CD14-positive monocyte (primary cell): ENCODE data around the gene ERBB4. TPM values are rescaled to one million over a fixed set of nuclear protein-coding genes. Genes with fewer than 3 reads are reported as not detected.
A peak's percentile ranks its signal among the peaks of the same experiment; 100 is the strongest.

ENCODE experiments used
- DNase-seq, 3 donors: peaks; one replicate each; pipeline ENCODE4 v3.0.0-alpha.2; 2011 to 2022
- H2AFZ ChIP-seq: 2 replicates; pipeline ENCODE4 v1.6.0; 2012; ENCODE audit warnings: mild to moderate bottlenecking, low read depth, low read length, inconsistent platforms; ENCODE audit not compliant: insufficient read depth, poor library complexity, severe bottlenecking
- H3K27ac ChIP-seq, 2 donors: 1 replicate in 1 of 2; 2 replicates in 1 of 2; pipeline ENCODE4 v1.5.1; 2012 to 2013; ENCODE audit warnings: low read length in 2 of 2, control low read depth in 1 of 2, inconsistent platforms in 1 of 2, low read depth in 1 of 2, mild to moderate bottlenecking in 1 of 2
- H3K27me3 ChIP-seq, 2 donors: one replicate each; pipeline versions ENCODE4 v1.6.0 to v1.6.1; 2011 to 2013; ENCODE audit warnings: low read length in 2 of 2; ENCODE audit not compliant: control insufficient read depth in 2 of 2, insufficient read depth in 2 of 2
- H3K36me3 ChIP-seq, 2 donors: replicated peaks in 1 of 2; 1 replicate in 1 of 2; 2 replicates in 1 of 2; pipeline versions ENCODE4 v1.5.1 to v1.6.1; 2012 to 2013; ENCODE audit warnings: low read length in 2 of 2, control low read depth in 1 of 2, inconsistent platforms in 1 of 2, mild to moderate bottlenecking in 1 of 2; ENCODE audit not compliant: insufficient read depth in 2 of 2, control insufficient read depth in 1 of 2
- H3K4me1 ChIP-seq, 2 donors: 1 replicate in 1 of 2; 2 replicates in 1 of 2; pipeline versions ENCODE4 v1.5.1 to v1.6.1; 2012 to 2013; ENCODE audit warnings: low read length in 2 of 2, control low read depth in 1 of 2, inconsistent platforms in 1 of 2, mild to moderate bottlenecking in 1 of 2, moderate library complexity in 1 of 2; ENCODE audit not compliant: insufficient read depth in 2 of 2, control insufficient read depth in 1 of 2
- H3K4me2 ChIP-seq: replicated peaks from 2 replicates; pipeline ENCODE3; 2012; ENCODE audit warnings: low read length, moderate library complexity, mild to moderate bottlenecking; ENCODE audit not compliant: poor library complexity, severe bottlenecking; ENCODE audit errors: extremely low read depth
- H3K4me3 ChIP-seq, 3 experiments: fragments of 200-600 bp in 1 of 3; sonication (generic) in 1 of 3; replicated peaks in 1 of 3; 1 replicate in 2 of 3; 2 replicates in 1 of 3; pipeline ENCODE4 v1.5.1; 2011 to 2013; ENCODE audit warnings: low read length in 3 of 3, mild to moderate bottlenecking in 3 of 3, control low read depth in 2 of 3, low read depth in 2 of 3, inconsistent platforms in 1 of 3, moderate library complexity in 1 of 3
- H3K79me2 ChIP-seq: 2 replicates; pipeline ENCODE4 v1.6.0; 2012; ENCODE audit warnings: mild to moderate bottlenecking, control low read depth, inconsistent platforms, low read length, moderate library complexity; ENCODE audit not compliant: insufficient read depth
- H3K9ac ChIP-seq: 2 replicates; pipeline ENCODE4 v1.6.0; 2017; ENCODE audit warnings: low read length, mild to moderate bottlenecking; ENCODE audit not compliant: insufficient read depth, poor library complexity, severe bottlenecking
- H3K9me3 ChIP-seq, 2 donors: replicated peaks in 1 of 2; 1 replicate in 1 of 2; 2 replicates in 1 of 2; pipeline versions ENCODE4 v1.5.1 to v1.6.1; 2012 to 2013; ENCODE audit warnings: low read length in 2 of 2, control low read depth in 1 of 2; ENCODE audit not compliant: control insufficient read depth in 1 of 2, insufficient read depth in 1 of 2
- H4K20me1 ChIP-seq: 2 replicates; pipeline ENCODE4 v1.6.0; 2012; ENCODE audit warnings: mild to moderate bottlenecking, low read length, control low read depth, moderate library complexity; ENCODE audit not compliant: insufficient read depth
- H3K27ac Mint-ChIP-seq, 7 donors: one replicate each; pipeline ENCODE4 v1.8.0; 2020; ENCODE audit warnings: mild to moderate bottlenecking in 7 of 7, mixed read lengths in 7 of 7, moderate library complexity in 6 of 7, inconsistent platforms in 2 of 7
- H3K27me3 Mint-ChIP-seq, 3 donors: one replicate each; pipeline ENCODE4 v1.8.0; 2021 to 2022; ENCODE audit warnings: low read depth in 3 of 3, mild to moderate bottlenecking in 3 of 3, mixed read lengths in 3 of 3, moderate library complexity in 3 of 3, inconsistent platforms in 1 of 3
- H3K36me3 Mint-ChIP-seq, 2 donors: one replicate each; pipeline ENCODE4 v1.8.0; 2020; ENCODE audit warnings: mixed read lengths in 2 of 2, inconsistent platforms in 1 of 2, mild to moderate bottlenecking in 1 of 2
- H3K4me1 Mint-ChIP-seq: one replicate; pipeline ENCODE4 v1.8.0; 2020; ENCODE audit warnings: mild to moderate bottlenecking, mixed read lengths
- H3K4me3 Mint-ChIP-seq, 2 donors: one replicate each; pipeline ENCODE4 v1.8.0; 2020; ENCODE audit warnings: mild to moderate bottlenecking in 2 of 2, mixed read lengths in 2 of 2, moderate library complexity in 1 of 2
- H3K9me3 Mint-ChIP-seq, 7 donors: one replicate each; pipeline ENCODE4 v1.8.0; 2020 to 2022; ENCODE audit warnings: mixed read lengths in 7 of 7, mild to moderate bottlenecking in 6 of 7, moderate library complexity in 6 of 7, inconsistent platforms in 2 of 7
- WGBS: methylation state at CpG from one replicate; pipeline ENCODE4 v1.1.5; 2013; ENCODE audit warnings: missing lambda C conversion rate; ENCODE audit not compliant: insufficient coverage; 5-methylcytosine and 5-hydroxymethylcytosine counted together
- intact Hi-C, 2 donors: fragments of 100-400 bp; cut with micrococcal nuclease; formaldehyde crosslinking; loops; one replicate each; pipeline versions ENCODE4 v1.15.0 to v1.15.1; 2023
- polyA plus RNA-seq, 3 donors: library from polyadenylated mRNA; depleted of rRNA in 1 of 3; unstranded in 2 of 3; stranded (reverse) in 1 of 3; fragments of 300-500 nt in 2 of 3; fragments of >200 nt in 1 of 3; fragmentation: Illumina TruSeq in 2 of 3; gene quantifications; 1 replicate in 2 of 3; 2 replicates in 1 of 3; pipeline ENCODE4 v1.2.3, GENCODE V29; 2012 to 2021
- TF ChIP-seq, protein P1 (sequence below): fragments of 200-600 bp; IDR thresholded peaks from one replicate; pipeline ENCODE4 v1.8.0; 2022; ENCODE audit warnings: antibody characterized with exemption, mild to moderate bottlenecking

ERBB4 gene
- polyA plus RNA-seq, 3 donors, result not detected

DNA sequence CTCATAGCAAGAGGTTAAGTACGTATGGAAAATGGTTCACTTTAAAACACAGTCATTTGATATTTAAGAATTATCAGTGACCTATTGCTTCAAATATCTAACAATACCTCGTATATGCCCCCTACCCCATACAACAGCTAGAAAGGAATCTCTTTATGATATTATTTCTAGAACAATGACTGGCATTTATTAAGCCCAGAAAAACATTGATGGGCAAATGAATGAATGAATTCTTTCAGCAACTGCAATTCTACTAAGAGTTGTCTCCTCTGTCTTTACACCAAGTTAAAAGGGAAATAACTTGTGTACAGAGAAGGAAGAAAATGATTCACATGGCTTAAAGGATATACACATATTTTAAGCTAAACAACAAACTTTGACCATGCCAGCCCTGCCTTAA lies 384.7 kb downstream of the ERBB4 start:
- intact Hi-C loops, result no loop called here
- Histone ChIP-seq H3K4me3 (no peak overlapping the region), H3K9ac (no peak overlapping the region), H3K4me1 (no peaks in the 10 kb centered on the region), H2AFZ (no peak overlapping the region), H3K9me3 (no peaks in the 10 kb centered on the region), H3K27me3 (no peaks in the 10 kb centered on the region), H3K79me2 (no peaks in the 10 kb centered on the region), H4K20me1 (no peaks in the 10 kb centered on the region), H3K4me2 (no peak overlapping the region), H3K27ac (no peak overlapping the region), H3K36me3 (no peaks in the 10 kb centered on the region)
- WGBS, result no CpG with 5 or more reads among the region's 2 CpGs
- Mint-ChIP-seq H3K4me1 (no peaks in the 10 kb centered on the region), H3K9me3 (peaks cover 0 to 2% (median 0%) of the 10 kb centered on the region in 7 donors), H3K36me3 (no peaks in the 10 kb centered on the region), H3K27ac (no peak overlapping the region), H3K27me3 (no peaks in the 10 kb centered on the region), H3K4me3 (no peak overlapping the region)
- TF ChIP-seq, protein P1, sequence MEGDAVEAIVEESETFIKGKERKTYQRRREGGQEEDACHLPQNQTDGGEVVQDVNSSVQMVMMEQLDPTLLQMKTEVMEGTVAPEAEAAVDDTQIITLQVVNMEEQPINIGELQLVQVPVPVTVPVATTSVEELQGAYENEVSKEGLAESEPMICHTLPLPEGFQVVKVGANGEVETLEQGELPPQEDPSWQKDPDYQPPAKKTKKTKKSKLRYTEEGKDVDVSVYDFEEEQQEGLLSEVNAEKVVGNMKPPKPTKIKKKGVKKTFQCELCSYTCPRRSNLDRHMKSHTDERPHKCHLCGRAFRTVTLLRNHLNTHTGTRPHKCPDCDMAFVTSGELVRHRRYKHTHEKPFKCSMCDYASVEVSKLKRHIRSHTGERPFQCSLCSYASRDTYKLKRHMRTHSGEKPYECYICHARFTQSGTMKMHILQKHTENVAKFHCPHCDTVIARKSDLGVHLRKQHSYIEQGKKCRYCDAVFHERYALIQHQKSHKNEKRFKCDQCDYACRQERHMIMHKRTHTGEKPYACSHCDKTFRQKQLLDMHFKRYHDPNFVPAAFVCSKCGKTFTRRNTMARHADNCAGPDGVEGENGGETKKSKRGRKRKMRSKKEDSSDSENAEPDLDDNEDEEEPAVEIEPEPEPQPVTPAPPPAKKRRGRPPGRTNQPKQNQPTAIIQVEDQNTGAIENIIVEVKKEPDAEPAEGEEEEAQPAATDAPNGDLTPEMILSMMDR, result no peak
- DNase-seq, result no peak

DNA sequence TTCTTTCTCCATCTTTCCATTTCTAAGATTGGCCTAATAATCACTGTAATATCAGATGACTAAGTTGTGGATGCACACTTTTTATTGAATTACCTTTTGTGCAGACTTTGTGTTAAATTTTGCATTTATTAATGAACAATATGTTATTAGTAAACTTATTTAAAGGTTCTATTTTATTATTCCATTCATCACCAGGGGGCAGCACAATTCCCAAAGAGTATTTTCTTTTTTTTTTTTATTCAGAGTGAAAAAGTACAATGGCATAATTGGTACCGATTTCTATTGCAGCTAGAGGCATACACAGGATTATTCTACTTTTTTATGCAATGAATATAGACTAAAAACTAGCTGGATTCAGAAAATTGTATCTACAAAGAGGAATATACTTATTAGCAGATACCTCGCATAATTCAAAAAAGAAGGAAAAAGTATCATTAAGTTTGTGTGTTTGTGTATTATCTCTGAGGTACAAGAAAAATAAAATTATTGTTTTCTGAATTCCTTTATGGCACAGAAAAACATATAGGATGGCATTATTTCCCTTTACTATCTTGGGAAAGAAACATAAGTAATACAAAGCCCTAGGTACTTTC lies 390.6 kb downstream of the ERBB4 start:
- Mint-ChIP-seq H3K36me3 (no peaks in the 10 kb centered on the region), H3K9me3 (peaks cover 0 to 2% (median 0%) of the 10 kb centered on the region in 7 donors), H3K4me3 (no peak overlapping the region), H3K27me3 (peaks cover 0 to 2% (median 0%) of the 10 kb centered on the region in 3 donors), H3K27ac (no peak overlapping the region), H3K4me1 (no peaks in the 10 kb centered on the region)
- Histone ChIP-seq H3K4me1 (no peaks in the 10 kb centered on the region), H4K20me1 (no peaks in the 10 kb centered on the region), H2AFZ (no peak overlapping the region), H3K9me3 (no peaks in the 10 kb centered on the region), H3K27ac (no peak overlapping the region), H3K79me2 (no peaks in the 10 kb centered on the region), H3K4me3 (no peak overlapping the region), H3K36me3 (no peaks in the 10 kb centered on the region), H3K4me2 (no peak overlapping the region), H3K27me3 (no peaks in the 10 kb centered on the region), H3K9ac (no peak overlapping the region)
- TF ChIP-seq, protein P1, result peak; percentile 11
- DNase-seq, result no peak
- no CpG with 5 or more reads among the region's 2 CpGs for WGBS
- intact Hi-C loops, result no loop called here
